Mucosa of rectum (tissue), 2 donors: ENCODE measurements around the gene LAGE3.

Experiments used
- H3K27ac ChIP-seq, 2 donors: one replicate each; pipeline ENCODE4 v1.7.0; 2013; ENCODE audit warnings: inconsistent platforms in 2 of 2, low read depth in 2 of 2, low read length in 2 of 2
- H3K27me3 ChIP-seq, 2 donors: one replicate each; pipeline ENCODE4 v1.7.0; 2013; ENCODE audit warnings: low read length in 2 of 2; ENCODE audit not compliant: control insufficient read depth in 2 of 2, insufficient read depth in 2 of 2
- H3K36me3 ChIP-seq, 2 donors: one replicate each; pipeline ENCODE4 v1.7.0; 2013; ENCODE audit warnings: low read length in 2 of 2; ENCODE audit not compliant: control insufficient read depth in 2 of 2, insufficient read depth in 2 of 2
- H3K4me1 ChIP-seq, 2 donors: one replicate each; pipeline ENCODE4 v1.7.0; 2013; ENCODE audit warnings: low read length in 2 of 2, mild to moderate bottlenecking in 1 of 2; ENCODE audit not compliant: control insufficient read depth in 2 of 2, insufficient read depth in 2 of 2
- H3K4me3 ChIP-seq, 2 donors: one replicate each; pipeline ENCODE4 v1.7.0; 2013; ENCODE audit warnings: low read length in 2 of 2
- H3K9ac ChIP-seq, 2 donors: one replicate each; pipeline ENCODE4 v1.7.0; 2013; ENCODE audit warnings: low read length in 2 of 2, low read depth in 1 of 2, mild to moderate bottlenecking in 1 of 2
- H3K9me3 ChIP-seq, 2 donors: one replicate each; pipeline ENCODE4 v1.7.0; 2013; ENCODE audit warnings: low read length in 2 of 2; ENCODE audit not compliant: control insufficient read depth in 2 of 2
- donor health status: healthy.
- donor health status: Normal muscosa, but diverticular disease.

Gene LAGE3

GRCh38 chrX:154429711-154430110 lies 49.4 kb downstream of the LAGE3 start:
- Histone ChIP-seq H3K4me3 (peak overlapping the region in 1 of 2 donors; percentile 76), H3K4me1 (peaks cover 4 to 7% of the 10 kb centered on the region in 2 donors), H3K9ac (no peak overlapping the region)

GRCh38 chrX:154428176-154429171 lies 50.6 kb downstream of the LAGE3 start, which contains the start of gene ATP6AP1:
ATP6AP1 (plus strand) TSS chrX:154428677; CDS start chrX:154428693, 16 bp downstream.
- Histone ChIP-seq H3K27me3 (no peaks in the 10 kb centered on the region), H3K4me3 (peak within 1 kb of the TSS; percentile 68 to 76), H3K9ac (peak within 1 kb of the TSS; percentile 56 to 66), H3K9me3 (no peaks in the 10 kb centered on the region), H3K4me1 (peaks cover 4 to 7% of the 10 kb centered on the region in 2 donors), H3K27ac (peak within 1 kb of the TSS; percentile 75), H3K36me3 (no peaks in the 10 kb centered on the region)

More at GRCh38 chrX:154429711-154430110, 49.4 kb downstream of the LAGE3 start:
- no peak overlapping the region for H3K27ac ChIP-seq
- H3K9me3 ChIP-seq: no peaks in the 10 kb centered on the region
- H3K36me3 ChIP-seq: peaks cover under 1 to 4% of the 10 kb centered on the region in 2 donors
- H3K27me3 ChIP-seq: no peaks in the 10 kb centered on the region
